ENCODE measurements around the gene AKAP12.
A peak's percentile ranks its signal among the peaks of the same experiment; 100 is the strongest.
"Not testable (repeated sequence)": the region's sequence is repeated elsewhere in the genome, so short reads cannot be mapped to it uniquely, and the experiment has no call there.

The AKAP12 gene

GRCh38 chr6:151377095-151377494 is 137.3 kb downstream of the AKAP12 start:
- no peak for DNase-seq (ENCODE audit: low read depth in 4 of 4, low spot score in 1 of 4)

DNA sequence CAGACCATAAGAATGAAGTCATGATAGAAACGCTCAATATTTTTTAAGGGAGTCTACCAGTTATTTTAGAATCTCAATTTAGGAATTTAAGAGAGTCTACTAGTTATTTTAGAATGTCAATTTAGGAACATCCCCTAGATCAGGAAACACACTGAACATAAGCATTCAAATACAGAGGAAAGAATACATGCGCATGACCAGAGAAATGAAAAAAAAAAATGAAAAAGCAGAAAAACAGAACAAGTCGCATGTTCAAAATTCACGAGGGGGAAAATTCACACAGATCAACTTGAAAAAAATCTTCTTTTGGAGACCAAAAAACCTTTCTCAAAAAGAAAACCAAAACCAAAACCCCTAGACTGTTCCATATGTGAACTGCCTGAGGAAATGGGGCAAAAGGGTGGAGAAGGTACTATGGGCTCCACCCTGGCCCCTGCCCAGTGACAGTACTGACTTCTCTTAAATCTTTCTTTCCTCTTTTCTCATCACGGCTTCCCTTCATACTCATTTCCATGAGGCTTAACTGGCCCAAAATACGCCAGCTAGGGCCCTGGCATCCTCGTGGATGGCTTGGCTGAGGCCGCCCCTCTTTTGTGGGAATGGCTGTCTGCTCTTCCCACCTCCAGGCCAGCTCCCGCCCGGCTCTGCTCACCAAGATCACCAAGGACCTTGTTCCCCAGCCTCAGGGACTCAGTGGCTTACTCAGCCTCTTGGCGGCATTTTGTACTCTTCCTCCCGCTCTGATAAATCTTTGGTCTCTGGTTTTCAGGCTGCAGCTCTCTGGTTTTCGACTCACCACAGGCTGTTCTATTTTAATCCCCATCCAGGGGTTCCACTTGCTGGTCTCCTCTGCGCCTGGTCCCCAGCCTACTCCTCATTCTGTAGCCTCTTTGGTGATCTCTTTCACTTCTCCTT is 140.4 kb downstream of the AKAP12 start:
- no peak for DNase-seq (ENCODE audit: low read depth in 4 of 4, low spot score in 1 of 4)

DNA sequence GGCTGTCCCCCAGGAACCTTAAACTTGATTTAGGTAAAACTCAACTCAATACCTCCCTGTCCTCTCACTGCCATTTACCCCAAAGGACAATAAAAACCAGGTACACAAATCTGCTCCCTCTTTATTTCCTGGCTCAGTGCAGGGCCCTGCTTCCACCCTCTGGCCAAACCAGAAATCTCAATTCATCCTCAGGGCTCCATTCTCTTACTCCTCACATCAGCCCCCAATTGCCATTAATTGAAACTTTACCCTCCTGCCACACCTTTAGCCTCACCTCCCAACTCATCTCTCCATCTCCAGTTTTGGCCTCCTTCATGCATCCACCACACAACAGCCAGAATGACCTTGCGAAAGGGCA is 141.1 kb downstream of the AKAP12 start:
- no peak for DNase-seq (ENCODE audit: low read depth in 4 of 4, low spot score in 1 of 4)

GRCh38 chr6:151381722-151382121 is 142.0 kb downstream of the AKAP12 start:
- DNase-seq (ENCODE audit: low read depth in 4 of 4, low spot score in 1 of 4): no peak

- not testable (repeated sequence) for DNase-seq (ENCODE audit: low read depth in 4 of 4, low spot score in 1 of 4)
Observed at GRCh38 chr6:151382631-151383030, 142.9 kb downstream of the AKAP12 start.

GRCh38 chr6:151384151-151384550 is 144.4 kb downstream of the AKAP12 start:
- DNase-seq (ENCODE audit: low read depth in 4 of 4, low spot score in 1 of 4): no peak

- DNase-seq (ENCODE audit: low read depth in 4 of 4, low spot score in 1 of 4): no peak
Observed at GRCh38 chr6:151385177-151385576, 145.4 kb downstream of the AKAP12 start.

DNA sequence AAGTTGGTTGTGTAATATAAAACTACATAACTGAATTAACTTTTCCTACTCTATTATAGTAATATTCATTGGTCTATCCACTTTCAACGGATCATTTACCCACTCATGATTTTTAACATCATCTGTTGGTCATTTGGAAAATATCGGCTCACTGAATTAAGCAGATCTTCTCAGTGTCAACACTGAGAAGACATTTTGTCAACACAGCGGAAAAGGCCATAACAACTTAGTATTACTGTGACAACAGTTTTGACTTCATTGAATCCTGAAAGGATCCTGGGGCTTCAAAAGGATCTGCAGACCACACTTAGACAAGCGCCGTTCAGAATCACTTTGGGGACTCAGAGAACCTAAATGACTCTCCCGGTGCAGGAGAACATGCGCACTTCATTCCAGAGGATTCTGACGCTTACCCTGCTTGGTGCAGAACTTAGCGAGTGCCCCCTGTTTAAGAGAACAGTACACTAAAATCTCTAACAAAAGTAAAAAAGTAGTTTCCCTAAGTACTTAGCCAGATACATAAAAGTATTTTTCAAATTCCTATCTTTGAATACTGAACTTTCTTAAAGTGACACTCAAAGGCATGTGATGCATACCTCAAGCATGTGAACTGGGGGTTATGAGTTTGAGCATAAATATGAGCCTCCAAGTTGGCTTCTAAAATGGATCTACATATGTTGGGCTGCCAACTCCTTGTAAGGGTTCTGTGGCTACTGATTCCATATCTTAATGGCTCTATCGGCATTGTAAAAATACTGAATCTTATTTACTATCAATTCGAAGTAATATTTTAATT is 147.6 kb downstream of the AKAP12 start:
- no peak for DNase-seq (ENCODE audit: low read depth in 4 of 4, low spot score in 1 of 4)

DNA sequence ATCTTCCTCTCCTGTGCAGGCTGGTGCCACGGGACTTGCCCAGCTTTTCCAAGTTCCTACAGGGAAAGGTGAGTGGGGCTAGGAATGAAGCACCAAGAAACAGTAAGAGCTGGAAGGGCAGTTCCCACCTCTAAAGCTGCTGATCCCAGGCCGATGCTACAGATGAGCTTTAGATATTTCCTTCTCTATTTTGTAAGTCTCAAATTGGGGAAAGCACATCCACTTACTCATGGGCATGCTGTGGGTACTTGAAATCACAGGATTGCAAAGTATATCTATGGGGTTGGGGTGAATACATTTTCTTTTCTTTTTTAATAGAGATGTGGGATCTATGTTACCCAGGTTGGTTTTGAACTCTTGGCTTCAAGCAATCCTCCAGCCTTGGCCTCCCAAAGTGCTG is 148.5 kb downstream of the AKAP12 start:
- DNase-seq (ENCODE audit: low read depth in 4 of 4, low spot score in 1 of 4): no peak

- no peak for DNase-seq (ENCODE audit: low read depth in 4 of 4, low spot score in 1 of 4)
Observed at GRCh38 chr6:151388997-151389617, 149.3 kb downstream of the AKAP12 start.

- no peak for DNase-seq (ENCODE audit: low read depth in 4 of 4, low spot score in 1 of 4)
Observed at GRCh38 chr6:151389618-151390275, 150.0 kb downstream of the AKAP12 start.

DNA sequence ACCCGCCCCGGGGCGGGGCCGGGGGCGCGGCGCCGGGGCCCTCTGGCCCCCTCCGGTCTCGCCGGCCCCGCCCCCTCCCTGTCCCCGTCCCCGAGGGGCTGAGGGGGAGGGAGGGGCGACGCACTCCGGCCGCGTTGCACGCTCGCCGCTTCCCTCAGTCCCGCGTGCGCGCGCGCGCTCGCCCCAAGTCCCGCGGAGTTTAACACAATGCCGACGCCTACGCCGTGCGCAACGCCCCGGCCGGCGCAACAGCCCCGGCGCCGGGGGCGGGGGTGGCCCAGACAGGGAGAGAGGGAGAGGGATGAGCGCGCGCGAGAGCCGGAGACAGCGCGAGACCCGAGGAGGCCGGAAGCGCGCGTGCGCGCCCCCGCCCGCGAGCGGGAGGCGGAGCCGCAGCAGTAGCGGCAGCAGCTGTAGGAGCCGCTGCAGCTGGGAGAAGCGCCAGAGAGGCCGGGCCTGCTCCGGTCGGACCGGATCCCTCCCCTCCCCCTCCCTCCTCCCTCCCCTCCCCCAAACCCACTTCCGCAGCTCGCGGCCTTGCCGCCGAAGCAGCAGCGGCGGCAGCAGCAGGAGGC is 150.6 kb downstream of the AKAP12 start:
- peak; percentile 89 to 96 (median 94) for DNase-seq (ENCODE audit: low read depth in 4 of 4, low spot score in 1 of 4)

DNA sequence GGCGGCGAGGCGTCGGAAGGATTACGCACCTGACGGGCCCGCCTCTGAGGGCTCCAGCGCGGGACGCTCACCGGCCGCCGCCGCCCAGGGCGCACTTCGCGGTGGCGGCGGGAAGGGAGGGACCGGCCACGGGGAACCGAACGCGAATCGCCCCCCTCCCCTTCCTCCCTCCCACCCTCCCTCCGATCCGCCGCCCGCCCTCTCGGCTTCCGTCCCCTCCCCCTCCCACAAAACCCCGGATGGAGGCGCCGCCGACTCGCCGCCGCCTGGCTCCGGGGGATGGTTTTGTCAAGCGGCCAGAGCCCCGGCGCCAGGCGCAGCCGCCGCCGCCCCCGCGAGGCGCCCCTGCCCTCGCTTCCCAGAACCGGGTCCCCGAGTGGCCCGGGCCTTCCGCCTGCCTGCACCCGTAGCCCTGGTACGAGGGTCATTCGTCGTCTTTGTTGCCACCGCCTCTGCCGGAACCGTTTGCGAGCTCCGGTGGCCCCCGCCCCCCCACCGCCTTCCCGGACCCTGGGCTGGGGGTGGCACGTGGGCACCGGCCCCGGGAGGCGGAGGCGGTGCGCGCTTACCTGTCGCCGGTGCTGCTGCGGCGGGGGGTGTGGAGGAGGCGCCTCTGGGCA is 151.2 kb downstream of the AKAP12 start:
- DNase-seq (ENCODE audit: low read depth in 4 of 4, low spot score in 1 of 4): peak; percentile 63 to 70 (median 66)

GRCh38 chr6:151391471-151392413 is 152.0 kb downstream of the AKAP12 start, which contains the start of gene ZBTB2:
TSS of gene ZBTB2 (minus strand) at chr6:151391559. CDS start at chr6:151373637, 17,922 bp downstream.
- DNase-seq (ENCODE audit: low read depth in 4 of 4, low spot score in 1 of 4): peak; percentile 28 to 47 (median 34)

GRCh38 chr6:151392427-151392826 is 152.7 kb downstream of the AKAP12 start:
- DNase-seq (ENCODE audit: low read depth in 4 of 4, low spot score in 1 of 4): no peak

DNA sequence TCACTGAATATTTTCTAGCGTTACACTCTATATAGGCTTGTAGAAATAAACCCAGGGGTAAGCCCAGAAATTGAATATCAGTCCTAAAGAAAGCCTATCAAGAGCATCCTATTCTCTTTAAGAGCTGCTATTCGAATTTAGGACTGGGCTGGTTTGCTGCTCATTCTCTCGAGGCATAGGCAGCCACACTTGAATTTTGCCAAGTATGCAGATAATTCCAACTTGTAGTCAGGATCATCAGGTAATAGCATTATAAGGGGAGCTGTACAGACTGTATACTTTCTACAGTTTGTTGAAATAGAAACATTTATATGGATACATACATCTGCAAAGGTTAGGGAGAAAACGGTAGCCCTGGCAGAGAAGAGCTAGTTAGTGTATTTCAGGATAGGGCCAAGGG is 153.6 kb downstream of the AKAP12 start:
- DNase-seq (ENCODE audit: low read depth in 4 of 4, low spot score in 1 of 4): no peak

DNA sequence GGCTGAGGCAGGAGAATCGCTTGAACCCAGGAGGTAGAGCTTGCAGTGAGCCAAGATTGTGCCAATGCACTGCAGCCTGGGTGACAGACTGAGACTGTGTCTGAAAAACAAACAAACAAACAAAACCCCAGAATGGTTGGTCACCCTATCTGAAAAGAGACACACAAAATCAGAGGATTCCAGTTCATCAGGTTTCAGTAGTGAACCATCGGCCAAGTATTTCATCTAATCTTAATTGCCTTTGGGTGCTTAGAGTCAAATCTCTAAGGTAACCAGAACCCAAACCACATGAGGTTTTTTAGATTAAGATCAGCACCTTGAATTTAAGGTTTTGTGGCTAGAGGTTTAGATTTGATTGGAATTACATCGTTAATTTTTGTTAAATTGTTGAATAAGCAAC is 159.9 kb downstream of the AKAP12 start:
- no peak for DNase-seq (ENCODE audit: low read depth in 4 of 4, low spot score in 1 of 4)

GRCh38 chr6:151400473-151400872 is 160.7 kb downstream of the AKAP12 start:
- no peak for DNase-seq (ENCODE audit: low read depth in 4 of 4, low spot score in 1 of 4)

DNA sequence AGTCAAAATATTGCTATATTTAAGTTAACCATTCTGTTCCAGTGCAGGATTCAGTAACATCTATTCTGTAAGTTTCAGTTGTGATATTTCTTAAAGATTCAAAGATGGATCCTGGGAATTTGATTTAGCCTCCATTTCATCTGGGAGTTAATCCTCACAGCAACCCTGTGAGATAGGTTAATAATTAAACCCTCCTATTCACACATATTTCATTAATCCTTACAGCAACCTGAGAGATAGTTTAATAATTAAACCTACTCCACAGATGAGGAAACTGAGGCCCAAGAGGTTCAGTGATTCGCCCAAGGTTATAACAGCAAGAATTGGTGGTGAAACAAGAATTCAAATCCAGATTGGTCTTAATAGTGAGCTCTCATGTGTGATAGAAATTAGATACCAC is 162.5 kb downstream of the AKAP12 start:
- DNase-seq (ENCODE audit: low read depth in 4 of 4, low spot score in 1 of 4): no peak
